SH-SY5Y (cell line): Measurements from ENCODE around the gene PCMTD2.

ENCODE experiments used
- GATA2 ChIP-seq: IDR thresholded peaks from 2 replicates; pipeline ENCODE4 v1.6.1; 2011; ENCODE audit warnings: mild to moderate bottlenecking, low read depth, low read length
- GATA3 ChIP-seq: IDR thresholded peaks from 2 replicates; pipeline ENCODE4 v1.6.1; 2011; ENCODE audit warnings: low read depth, mild to moderate bottlenecking, low read length, moderate library complexity

GRCh38 chr20:64224351-64225170 lies 31.0 kb upstream of the PCMTD2 start:
- TF ChIP-seq GATA3 (no peak), GATA2 (no peak)
